Progenitor cell of endocrine pancreas (in vitro differentiated cells): ENCODE data around the gene HCCS. TPM values are rescaled to one million over a fixed set of nuclear protein-coding genes. Genes with fewer than 3 reads are reported as not detected.

Experiments
- DNase-seq: peaks from one replicate; pipeline ENCODE4 v3.0.0; 2021; ENCODE audit warnings: low spot score; ENCODE audit not compliant: unreplicated experiment
- H3K27ac Mint-ChIP-seq: 2 replicates; pipeline ENCODE4 v1.8.0; 2021; ENCODE audit warnings: mild to moderate bottlenecking, moderate library complexity, mixed read lengths
- H3K27me3 Mint-ChIP-seq: 2 replicates; pipeline ENCODE4 v1.8.0; 2021; ENCODE audit warnings: mixed read lengths
- H3K36me3 Mint-ChIP-seq: 2 replicates; pipeline ENCODE4 v1.8.0; 2022; ENCODE audit warnings: mixed read lengths; ENCODE audit not compliant: insufficient read depth
- H3K4me1 Mint-ChIP-seq: 2 replicates; pipeline ENCODE4 v1.8.0; 2021; ENCODE audit warnings: low read depth, mixed read lengths
- H3K4me3 Mint-ChIP-seq: 2 replicates; pipeline ENCODE4 v1.8.0; 2021; ENCODE audit warnings: low read depth, mild to moderate bottlenecking, moderate library complexity, mixed read lengths
- H3K9me3 Mint-ChIP-seq: 2 replicates; pipeline ENCODE4 v1.8.0; 2021; ENCODE audit warnings: low read depth, mixed read lengths
- total RNA-seq: library from RNA; stranded (reverse); gene quantifications from 2 replicates; pipeline ENCODE4 v1.2.1, GENCODE V29; 2021
- TF ChIP-seq, protein P1 (sequence below): fragments of 200-600 bp; sonication (generic); IDR thresholded peaks from one replicate; pipeline ENCODE4 v1.5.0; 2021; ENCODE audit warnings: antibody characterized with exemption, mild to moderate bottlenecking; ENCODE audit not compliant: unreplicated experiment

Gene HCCS
- total RNA-seq, 1 donor from 2014 or later: 20.9 TPM

DNA sequence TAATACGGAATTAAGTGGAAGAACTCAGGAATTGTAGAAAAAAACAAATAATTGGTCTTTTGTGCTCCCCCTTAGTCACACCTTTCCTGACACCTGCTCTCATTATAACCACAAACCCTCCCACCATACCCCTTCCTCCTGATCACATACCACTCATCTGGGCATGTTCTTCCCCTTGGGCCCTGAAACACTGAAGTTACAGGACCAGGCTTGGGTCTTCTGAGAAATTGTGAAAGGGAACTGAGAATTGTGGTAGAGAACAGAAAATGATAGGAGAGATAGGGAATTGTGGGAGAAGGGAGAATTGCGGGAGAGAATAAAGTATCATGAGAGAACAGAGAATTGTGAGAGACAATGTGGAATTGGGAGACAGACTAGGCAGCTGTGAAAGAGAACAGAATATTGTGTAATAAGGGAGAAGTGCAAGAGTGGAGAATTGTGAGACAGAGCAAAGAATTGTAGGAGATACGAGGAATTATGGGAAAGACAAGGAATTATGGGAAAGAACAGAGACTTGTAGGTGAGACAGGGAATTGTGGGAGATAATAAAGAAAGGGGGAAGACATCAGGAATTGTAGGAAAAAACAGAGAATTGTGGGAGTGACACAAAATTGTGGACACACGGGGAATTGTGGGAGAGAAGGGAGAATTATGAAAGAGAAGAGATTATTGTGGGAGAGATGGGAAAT is 2.7 kb upstream of the HCCS start:
- no peak overlapping the region for H3K27ac Mint-ChIP-seq
- DNase-seq: no peak
- H3K27me3 Mint-ChIP-seq: no peaks in the 10 kb centered on the region
- H3K36me3 Mint-ChIP-seq: no peaks in the 10 kb centered on the region
- no peaks in the 10 kb centered on the region for H3K9me3 Mint-ChIP-seq
- H3K4me3 Mint-ChIP-seq: no peak overlapping the region
- peaks cover 5% of the 10 kb centered on the region for H3K4me1 Mint-ChIP-seq
- TF ChIP-seq, protein P1, sequence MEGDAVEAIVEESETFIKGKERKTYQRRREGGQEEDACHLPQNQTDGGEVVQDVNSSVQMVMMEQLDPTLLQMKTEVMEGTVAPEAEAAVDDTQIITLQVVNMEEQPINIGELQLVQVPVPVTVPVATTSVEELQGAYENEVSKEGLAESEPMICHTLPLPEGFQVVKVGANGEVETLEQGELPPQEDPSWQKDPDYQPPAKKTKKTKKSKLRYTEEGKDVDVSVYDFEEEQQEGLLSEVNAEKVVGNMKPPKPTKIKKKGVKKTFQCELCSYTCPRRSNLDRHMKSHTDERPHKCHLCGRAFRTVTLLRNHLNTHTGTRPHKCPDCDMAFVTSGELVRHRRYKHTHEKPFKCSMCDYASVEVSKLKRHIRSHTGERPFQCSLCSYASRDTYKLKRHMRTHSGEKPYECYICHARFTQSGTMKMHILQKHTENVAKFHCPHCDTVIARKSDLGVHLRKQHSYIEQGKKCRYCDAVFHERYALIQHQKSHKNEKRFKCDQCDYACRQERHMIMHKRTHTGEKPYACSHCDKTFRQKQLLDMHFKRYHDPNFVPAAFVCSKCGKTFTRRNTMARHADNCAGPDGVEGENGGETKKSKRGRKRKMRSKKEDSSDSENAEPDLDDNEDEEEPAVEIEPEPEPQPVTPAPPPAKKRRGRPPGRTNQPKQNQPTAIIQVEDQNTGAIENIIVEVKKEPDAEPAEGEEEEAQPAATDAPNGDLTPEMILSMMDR: no peak

DNA sequence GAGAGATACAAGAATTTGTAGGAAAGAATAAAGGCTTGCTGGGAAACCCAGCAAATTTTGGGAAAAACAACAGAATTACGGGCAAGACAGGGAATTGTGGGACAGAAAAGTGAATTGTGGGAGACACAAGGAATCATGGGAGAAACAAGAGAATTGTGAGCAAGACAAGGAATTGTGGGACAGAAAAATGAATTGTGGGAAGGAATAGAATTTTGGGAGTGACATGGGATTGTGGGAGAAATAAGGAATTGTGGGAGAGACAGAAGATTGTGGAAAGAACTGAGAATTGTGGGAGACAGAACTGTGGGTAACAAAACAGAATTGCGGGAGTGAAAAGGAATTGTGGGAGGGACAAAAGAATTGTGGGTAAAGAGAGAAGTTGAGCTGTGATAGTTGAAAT is 1.2 kb upstream of the HCCS start:
- DNase-seq: no peak
- Mint-ChIP-seq H3K9me3 (no peaks in the 10 kb centered on the region), H3K27ac (no peak overlapping the region), H3K4me3 (no peak overlapping the region), H3K36me3 (no peaks in the 10 kb centered on the region), H3K4me1 (peaks cover 5% of the 10 kb centered on the region), H3K27me3 (no peaks in the 10 kb centered on the region)
- TF ChIP-seq, protein P1: no peak

DNA sequence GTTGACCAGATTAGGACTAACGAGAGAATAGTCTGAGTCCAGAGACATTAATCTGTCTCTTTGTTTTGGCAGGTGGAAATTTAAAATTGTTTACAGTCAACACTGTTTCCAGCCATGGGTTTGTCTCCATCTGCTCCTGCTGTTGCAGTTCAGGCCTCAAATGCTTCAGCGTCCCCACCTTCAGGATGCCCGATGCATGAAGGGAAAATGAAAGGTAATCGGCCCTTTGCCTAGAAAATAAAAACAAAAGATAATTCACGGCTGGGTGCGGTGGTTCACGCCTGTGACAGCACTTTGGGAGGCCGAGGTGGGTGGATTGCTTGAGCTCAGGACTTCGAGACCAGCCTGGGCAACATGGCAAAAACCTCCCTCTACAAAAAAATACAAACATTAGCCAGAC is 815 bp downstream of the HCCS start:
- Mint-ChIP-seq H3K4me3 (peak overlapping the region; percentile 93), H3K4me1 (peaks cover 5% of the 10 kb centered on the region)

DNA sequence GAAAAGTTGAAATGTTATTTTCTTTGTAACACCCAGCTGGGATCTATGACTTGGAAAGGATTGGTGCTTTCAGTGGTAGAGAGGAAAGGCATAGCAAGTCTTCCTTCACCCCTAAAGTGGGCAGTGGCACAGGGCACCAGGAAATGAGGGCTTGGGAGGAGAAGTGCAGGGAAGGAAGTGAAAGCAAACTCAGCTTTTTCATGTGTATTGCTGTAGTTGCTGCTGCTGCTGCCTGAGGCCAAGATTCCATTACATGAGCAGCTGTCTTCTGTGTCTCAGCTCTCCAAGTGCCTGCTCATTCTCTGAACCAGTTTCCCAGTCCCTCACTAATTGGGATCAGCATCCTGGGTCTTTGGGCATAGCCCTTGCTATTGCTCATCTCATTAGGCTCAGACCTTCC is 2.6 kb downstream of the HCCS start:
- no peak for DNase-seq
- Mint-ChIP-seq H3K27ac (no peak overlapping the region), H3K27me3 (no peaks in the 10 kb centered on the region), H3K9me3 (no peaks in the 10 kb centered on the region), H3K4me3 (no peak overlapping the region), H3K36me3 (no peaks in the 10 kb centered on the region), H3K4me1 (peaks cover 5% of the 10 kb centered on the region)
- TF ChIP-seq, protein P1: no peak

More for the DNA sequence above, 815 bp downstream of the HCCS start:
- Mint-ChIP-seq H3K9me3 (no peaks in the 10 kb centered on the region), H3K27me3 (no peaks in the 10 kb centered on the region), H3K27ac (peak overlapping the region; percentile 99), H3K36me3 (no peaks in the 10 kb centered on the region)
- no peak for DNase-seq
- TF ChIP-seq, protein P1: no peak

DNA sequence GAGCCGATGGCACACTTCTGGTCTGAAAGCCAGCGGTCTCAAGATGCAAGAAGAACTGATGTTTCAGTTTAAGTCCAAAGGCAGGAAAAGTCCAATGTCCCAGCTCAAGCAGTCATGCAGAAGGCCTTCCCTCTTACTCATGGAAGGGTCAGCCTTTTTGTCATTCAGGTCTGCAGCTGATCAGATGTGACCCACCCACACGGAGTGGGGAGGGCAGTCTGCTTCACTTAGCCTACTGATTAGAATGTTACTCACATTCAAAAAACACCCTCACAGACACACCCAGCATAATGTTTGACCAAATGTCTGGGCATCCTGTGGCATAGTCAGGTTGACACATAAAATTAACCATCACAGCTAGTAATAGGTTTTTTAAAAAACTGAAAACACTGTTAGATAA is 6.6 kb downstream of the HCCS start:
- H3K36me3 Mint-ChIP-seq: peaks cover 9% of the 10 kb centered on the region
- H3K9me3 Mint-ChIP-seq: peaks cover 4% of the 10 kb centered on the region
- H3K4me1 Mint-ChIP-seq: no peaks in the 10 kb centered on the region
- DNase-seq: no peak
- H3K27ac Mint-ChIP-seq: no peak overlapping the region
- H3K27me3 Mint-ChIP-seq: no peaks in the 10 kb centered on the region
- no peak overlapping the region for H3K4me3 Mint-ChIP-seq
- TF ChIP-seq, protein P1: no peak
